SK-N-SH (cell line): ENCODE data around the gene EPB41L2. TPM values are rescaled to one million over a fixed set of nuclear protein-coding genes. Genes with fewer than 3 reads are reported as not detected.

Source experiments
- CTCF ChIA-PET: fragments of 300-600, 350-600 bp; formaldehyde crosslinking; extraction: SDS; loops from one replicate; lab custom pipeline; 2021; lab: Yijun Ruan, JAX
- POLR2A ChIA-PET: fragments of 350-600 bp; sonication (Branson Sonifier 250); formaldehyde crosslinking; extraction: SDS; loops from one replicate; lab custom pipeline; 2020; ENCODE audit warnings: antibody characterized with exemption, inconsistent platforms; lab: Yijun Ruan, JAX
- DNase-seq: peaks from one replicate; pipeline ENCODE4 v3.0.0; 2012
- H2AFZ ChIP-seq: fragments of 200-600 bp; sonication (generic); 2 replicates; pipeline ENCODE4 v1.8.1; 2016; ENCODE audit warnings: antibody characterized with exemption, mild to moderate bottlenecking, low read depth
- H3F3A ChIP-seq: fragments of 200-600 bp; sonication (generic); replicated peaks from 2 replicates; pipeline ENCODE3; 2016; ENCODE audit warnings: antibody characterized with exemption, mild to moderate bottlenecking; ENCODE audit not compliant: insufficient read depth
- H3K27ac ChIP-seq, 2 experiments: fragments of 200-500 bp in 1 of 2; fragments of 200-600 bp in 1 of 2; sonication (Bioruptor generic) in 1 of 2; sonication (generic), shearing (Covaris generic) in 1 of 2; 2 replicates each; pipeline versions ENCODE4 v1.5.1 to v1.6.1; 2014 to 2016; ENCODE audit warnings: low read depth in 2 of 2, inconsistent platforms in 1 of 2, low read length in 1 of 2, mild to moderate bottlenecking in 1 of 2, mixed read lengths in 1 of 2
- H3K27me3 ChIP-seq: fragments of 200-600 bp; sonication (generic), shearing (Covaris generic); 2 replicates; pipeline ENCODE4 v1.6.1; 2016; ENCODE audit warnings: mixed run types; ENCODE audit not compliant: insufficient read depth
- H3K36me3 ChIP-seq, 2 experiments: fragments of 200-500 bp in 1 of 2; fragments of 200-600 bp in 1 of 2; sonication (Bioruptor generic) in 1 of 2; sonication (generic) in 1 of 2; replicated peaks in 1 of 2; 2 replicates each; pipeline versions ENCODE3 to v1.5.1; 2014 to 2016; ENCODE audit warnings: low read length in 1 of 2, mild to moderate bottlenecking in 1 of 2; ENCODE audit not compliant: insufficient read depth in 2 of 2, control insufficient read depth in 1 of 2
- H3K4me1 ChIP-seq, 2 experiments: fragments of 200-500 bp in 1 of 2; fragments of 200-600 bp in 1 of 2; sonication (Bioruptor generic) in 1 of 2; sonication (generic), shearing (Covaris generic) in 1 of 2; 2 replicates each; pipeline versions ENCODE4 v1.5.1 to v1.6.1; 2014 to 2016; ENCODE audit warnings: low read depth in 1 of 2, low read length in 1 of 2, mixed run types in 1 of 2; ENCODE audit not compliant: insufficient read depth in 2 of 2, control insufficient read depth in 1 of 2
- H3K4me2 ChIP-seq: fragments of 200-600 bp; sonication (generic), shearing (Covaris generic); 2 replicates; pipeline ENCODE4 v1.6.1; 2017; ENCODE audit warnings: mixed run types
- H3K4me3 ChIP-seq, 2 experiments: fragments of 200-500 bp in 1 of 2; fragments of 200-600 bp in 1 of 2; sonication (Bioruptor generic) in 1 of 2; sonication (generic), shearing (Covaris generic) in 1 of 2; 2 replicates each; pipeline versions ENCODE4 v1.5.1 to v1.8.1; 2014 to 2016; ENCODE audit warnings: low read depth in 2 of 2, inconsistent platforms in 1 of 2, low read length in 1 of 2, mild to moderate bottlenecking in 1 of 2, mixed read lengths in 1 of 2, moderate library complexity in 1 of 2
- H3K79me2 ChIP-seq: fragments of 200-600 bp; sonication (generic); 2 replicates; pipeline ENCODE4 v1.8.1; 2017; ENCODE audit warnings: mild to moderate bottlenecking; ENCODE audit not compliant: insufficient read depth
- H3K9ac ChIP-seq: fragments of 200-600 bp; sonication (generic); 2 replicates; pipeline ENCODE4 v1.6.1; 2017; ENCODE audit warnings: mixed run types
- H3K9me2 ChIP-seq: fragments of 200-600 bp; sonication (generic); 2 replicates; pipeline ENCODE4 v1.6.1; 2017; ENCODE audit warnings: mixed run types
- H3K9me3 ChIP-seq: fragments of 200-600 bp; sonication (generic); 2 replicates; pipeline ENCODE4 v1.6.1; 2017; ENCODE audit warnings: mixed run types, mild to moderate bottlenecking, moderate library complexity
- H4K20me1 ChIP-seq: fragments of 200-600 bp; sonication (generic); 2 replicates; pipeline ENCODE4 v1.6.1; 2017; ENCODE audit warnings: mild to moderate bottlenecking, mixed run types; ENCODE audit not compliant: insufficient read depth
- CTCF ChIP-seq: fragments of 200-600 bp; sonication (generic); IDR thresholded peaks from 2 replicates; pipeline ENCODE4 v1.6.1; 2017; ENCODE audit warnings: antibody characterized with exemption, mild to moderate bottlenecking, moderate library complexity
- ELF1 ChIP-seq: IDR thresholded peaks from 2 replicates; pipeline ENCODE4 v1.4.0; 2012
- FOSL2 ChIP-seq: IDR thresholded peaks from 2 replicates; pipeline ENCODE4 v1.4.0; 2012; ENCODE audit warnings: low read depth, mild to moderate bottlenecking, moderate library complexity, borderline replicate concordance
- FOXJ3 ChIP-seq: sonication (generic); formaldehyde crosslinking; IDR thresholded peaks from 2 replicates; pipeline ENCODE4 v1.5.1; 2020; ENCODE audit warnings: mild to moderate bottlenecking, missing genetic modification reagents
- GABPA ChIP-seq: IDR thresholded peaks from 2 replicates; pipeline ENCODE4 v1.4.0; 2012; ENCODE audit warnings: low read depth, mild to moderate bottlenecking
- NRF1 ChIP-seq: IDR thresholded peaks from 2 replicates; pipeline ENCODE4 v1.6.1; 2012; ENCODE audit warnings: low read depth, mild to moderate bottlenecking, low read length
- POLR2AphosphoS5 ChIP-seq: IDR thresholded peaks from 2 replicates; pipeline ENCODE4 v1.6.1; 2012; ENCODE audit warnings: low read depth, low read length
- SIN3A ChIP-seq: IDR thresholded peaks from 2 replicates; pipeline ENCODE4 v1.6.1; 2012; ENCODE audit warnings: low read depth, mild to moderate bottlenecking, low read length, moderate library complexity, borderline replicate concordance
- SMC3 ChIP-seq: IDR thresholded peaks from 2 replicates; pipeline ENCODE4 v1.6.1; 2012; ENCODE audit warnings: low read depth, low read length, improper control_type of control experiment
- TCF12 ChIP-seq: IDR thresholded peaks from 2 replicates; pipeline ENCODE4 v1.4.0; 2012
- TEAD4 ChIP-seq: IDR thresholded peaks from 2 replicates; pipeline ENCODE4 v1.4.0; 2012; ENCODE audit warnings: mild to moderate bottlenecking, borderline replicate concordance; ENCODE audit not compliant: insufficient read depth
- USF1 ChIP-seq: IDR thresholded peaks from 2 replicates; pipeline ENCODE4 v1.4.0; 2012; ENCODE audit warnings: low read depth, borderline replicate concordance
- YY1 ChIP-seq: IDR thresholded peaks from 2 replicates; pipeline ENCODE4 v1.4.0; 2012; ENCODE audit warnings: low read depth, mild to moderate bottlenecking
- ZBTB33 ChIP-seq: IDR thresholded peaks from 2 replicates; pipeline ENCODE4 v1.4.0; 2012; ENCODE audit warnings: low read depth, borderline replicate concordance
- polyA plus RNA-seq, 3 experiments: library from polyadenylated mRNA; depleted of rRNA; stranded (reverse); fragments of >200 nt; gene quantifications; 2 replicates each; pipeline ENCODE4 v1.2.3, GENCODE V29; 2012
- TF ChIP-seq, protein P1 (sequence below): IDR thresholded peaks from 2 replicates; pipeline ENCODE4; 2012
- TF ChIP-seq, protein P2 (sequence below): IDR thresholded peaks from 2 replicates; pipeline ENCODE4 v1.6.1; 2012; ENCODE audit warnings: mild to moderate bottlenecking, low read depth, low read length, moderate library complexity

Gene EPB41L2
- polyA plus RNA-seq, 1 of the 3 experiments (the other 2 are of a cell fraction) = 1.4 TPM

GRCh38 chr6:130837067-130837466 is 226.0 kb downstream of the EPB41L2 start:
- H3K79me2 ChIP-seq = no peaks in the 10 kb centered on the region
- H3K27me3 ChIP-seq = no peaks in the 10 kb centered on the region
- H3K4me1 ChIP-seq = no peaks in the 10 kb centered on the region
- TF ChIP-seq ZBTB33 (no peak), USF1 (no peak), TEAD4 (no peak), FOXJ3 (CRISPR knock-in tag) (no peak), GABPA (no peak), YY1 (no peak), FOSL2 (no peak), NRF1 (no peak), CTCF (no peak), TCF12 (no peak), SIN3A (no peak), POLR2AphosphoS5 (no peak), SMC3 (no peak), ELF1 (no peak)
- TF ChIP-seq, protein P1, sequence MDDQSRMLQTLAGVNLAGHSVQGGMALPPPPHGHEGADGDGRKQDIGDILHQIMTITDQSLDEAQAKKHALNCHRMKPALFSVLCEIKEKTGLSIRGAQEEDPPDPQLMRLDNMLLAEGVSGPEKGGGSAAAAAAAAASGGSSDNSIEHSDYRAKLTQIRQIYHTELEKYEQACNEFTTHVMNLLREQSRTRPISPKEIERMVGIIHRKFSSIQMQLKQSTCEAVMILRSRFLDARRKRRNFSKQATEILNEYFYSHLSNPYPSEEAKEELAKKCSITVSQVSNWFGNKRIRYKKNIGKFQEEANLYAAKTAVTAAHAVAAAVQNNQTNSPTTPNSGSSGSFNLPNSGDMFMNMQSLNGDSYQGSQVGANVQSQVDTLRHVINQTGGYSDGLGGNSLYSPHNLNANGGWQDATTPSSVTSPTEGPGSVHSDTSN = no peak
- TF ChIP-seq, protein P2, sequence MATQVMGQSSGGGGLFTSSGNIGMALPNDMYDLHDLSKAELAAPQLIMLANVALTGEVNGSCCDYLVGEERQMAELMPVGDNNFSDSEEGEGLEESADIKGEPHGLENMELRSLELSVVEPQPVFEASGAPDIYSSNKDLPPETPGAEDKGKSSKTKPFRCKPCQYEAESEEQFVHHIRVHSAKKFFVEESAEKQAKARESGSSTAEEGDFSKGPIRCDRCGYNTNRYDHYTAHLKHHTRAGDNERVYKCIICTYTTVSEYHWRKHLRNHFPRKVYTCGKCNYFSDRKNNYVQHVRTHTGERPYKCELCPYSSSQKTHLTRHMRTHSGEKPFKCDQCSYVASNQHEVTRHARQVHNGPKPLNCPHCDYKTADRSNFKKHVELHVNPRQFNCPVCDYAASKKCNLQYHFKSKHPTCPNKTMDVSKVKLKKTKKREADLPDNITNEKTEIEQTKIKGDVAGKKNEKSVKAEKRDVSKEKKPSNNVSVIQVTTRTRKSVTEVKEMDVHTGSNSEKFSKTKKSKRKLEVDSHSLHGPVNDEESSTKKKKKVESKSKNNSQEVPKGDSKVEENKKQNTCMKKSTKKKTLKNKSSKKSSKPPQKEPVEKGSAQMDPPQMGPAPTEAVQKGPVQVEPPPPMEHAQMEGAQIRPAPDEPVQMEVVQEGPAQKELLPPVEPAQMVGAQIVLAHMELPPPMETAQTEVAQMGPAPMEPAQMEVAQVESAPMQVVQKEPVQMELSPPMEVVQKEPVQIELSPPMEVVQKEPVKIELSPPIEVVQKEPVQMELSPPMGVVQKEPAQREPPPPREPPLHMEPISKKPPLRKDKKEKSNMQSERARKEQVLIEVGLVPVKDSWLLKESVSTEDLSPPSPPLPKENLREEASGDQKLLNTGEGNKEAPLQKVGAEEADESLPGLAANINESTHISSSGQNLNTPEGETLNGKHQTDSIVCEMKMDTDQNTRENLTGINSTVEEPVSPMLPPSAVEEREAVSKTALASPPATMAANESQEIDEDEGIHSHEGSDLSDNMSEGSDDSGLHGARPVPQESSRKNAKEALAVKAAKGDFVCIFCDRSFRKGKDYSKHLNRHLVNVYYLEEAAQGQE = no peak
- TF ChIP-seq, all 33 proteins: peak for 0
- Histone ChIP-seq H3K9me2 (no peaks in the 10 kb centered on the region), H3K9ac (no peak overlapping the region), H3K36me3 (no peaks in the 10 kb centered on the region), H2AFZ (no peak overlapping the region), H3K9me3 (no peaks in the 10 kb centered on the region), H3K4me3 (no peak overlapping the region), H3K4me2 (no peak overlapping the region), H3F3A (no peaks in the 10 kb centered on the region), H4K20me1 (no peaks in the 10 kb centered on the region), H3K27ac (no peak overlapping the region)
- CTCF ChIA-PET = no interaction called here
- DNase-seq = no peak
- POLR2A ChIA-PET = no interaction called here
